Neural progenitor cell (in vitro differentiated cells): ENCODE data around the gene CHCHD6.

Source experiments
- EZH2phosphoT487 ChIP-seq: fragments of 200-600 bp; sonication (generic); IDR thresholded peaks from 2 replicates; pipeline ENCODE4 v1.6.1; 2017; ENCODE audit warnings: antibody characterized with exemption
- TF ChIP-seq, protein P1 (sequence below): fragments of 200-600 bp; sonication (generic); IDR thresholded peaks from 2 replicates; pipeline ENCODE4 v1.5.1; 2017; ENCODE audit warnings: antibody characterized with exemption, mild to moderate bottlenecking

DNA sequence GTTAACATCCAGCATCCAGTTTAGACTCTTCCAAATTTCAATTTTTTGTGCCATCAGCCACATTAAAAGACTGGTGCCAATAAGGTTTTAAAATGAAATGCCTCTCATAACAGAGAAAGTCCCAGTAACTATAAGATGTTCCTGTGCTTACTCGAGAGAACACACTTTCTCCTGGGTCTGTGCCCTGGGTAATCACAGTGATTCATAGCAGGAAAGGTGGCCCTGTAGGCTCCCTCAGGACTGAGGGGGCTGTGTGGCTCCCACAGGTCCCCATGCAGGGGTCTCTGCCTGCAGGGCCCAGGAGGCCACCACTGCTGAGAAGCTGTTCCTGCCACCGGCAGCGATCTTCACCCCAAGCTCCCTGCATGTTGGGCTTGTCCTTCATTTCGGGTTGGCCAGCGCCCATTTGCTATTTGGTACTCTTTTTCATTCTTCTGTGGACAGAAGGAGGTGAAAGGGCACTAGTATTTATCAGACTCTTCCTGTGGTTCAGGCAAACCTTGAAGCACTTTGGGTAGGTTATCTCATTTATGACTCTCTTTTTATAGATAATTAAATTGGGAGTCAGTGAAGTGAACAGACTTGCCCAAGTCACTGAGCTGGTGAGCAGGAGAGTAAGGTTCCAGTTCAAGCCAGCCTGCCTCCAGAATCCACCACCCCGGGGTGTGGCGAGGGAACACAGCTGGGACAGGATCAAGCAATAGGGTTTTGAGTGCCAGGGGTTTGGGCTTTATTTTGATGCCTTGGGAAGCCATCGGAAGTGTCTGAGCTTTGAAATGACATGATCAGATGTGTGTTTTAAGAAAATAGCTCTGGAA lies 234.7 kb downstream of the CHCHD6 start:
- TF ChIP-seq, protein P1, sequence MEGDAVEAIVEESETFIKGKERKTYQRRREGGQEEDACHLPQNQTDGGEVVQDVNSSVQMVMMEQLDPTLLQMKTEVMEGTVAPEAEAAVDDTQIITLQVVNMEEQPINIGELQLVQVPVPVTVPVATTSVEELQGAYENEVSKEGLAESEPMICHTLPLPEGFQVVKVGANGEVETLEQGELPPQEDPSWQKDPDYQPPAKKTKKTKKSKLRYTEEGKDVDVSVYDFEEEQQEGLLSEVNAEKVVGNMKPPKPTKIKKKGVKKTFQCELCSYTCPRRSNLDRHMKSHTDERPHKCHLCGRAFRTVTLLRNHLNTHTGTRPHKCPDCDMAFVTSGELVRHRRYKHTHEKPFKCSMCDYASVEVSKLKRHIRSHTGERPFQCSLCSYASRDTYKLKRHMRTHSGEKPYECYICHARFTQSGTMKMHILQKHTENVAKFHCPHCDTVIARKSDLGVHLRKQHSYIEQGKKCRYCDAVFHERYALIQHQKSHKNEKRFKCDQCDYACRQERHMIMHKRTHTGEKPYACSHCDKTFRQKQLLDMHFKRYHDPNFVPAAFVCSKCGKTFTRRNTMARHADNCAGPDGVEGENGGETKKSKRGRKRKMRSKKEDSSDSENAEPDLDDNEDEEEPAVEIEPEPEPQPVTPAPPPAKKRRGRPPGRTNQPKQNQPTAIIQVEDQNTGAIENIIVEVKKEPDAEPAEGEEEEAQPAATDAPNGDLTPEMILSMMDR: no peak
- TF ChIP-seq EZH2phosphoT487: no peak
